ENCODE results near the gene SOS2.

The SOS2 gene

GRCh38 chr14:50231475-50232275, at the start of gene SOS2:
Gene SOS2, minus strand, starts transcription at chr14:50231578. Its CDS starts 295 bp downstream, at chr14:50231283.
- peak; percentile 86 for DNase-seq (ENCODE audit: low spot score)

GRCh38 chr14:50272498-50272897, 41.1 kb upstream of the SOS2 start:
- DNase-seq (ENCODE audit: low spot score) = no peak

- no peak for DNase-seq (ENCODE audit: low spot score)
Observed at GRCh38 chr14:50270932-50271331, 39.6 kb upstream of the SOS2 start.

GRCh38 chr14:50265029-50265428, 33.7 kb upstream of the SOS2 start:
- DNase-seq (ENCODE audit: low spot score) = no peak

- DNase-seq (ENCODE audit: low spot score) = no peak
Observed at GRCh38 chr14:50263321-50263720, 31.9 kb upstream of the SOS2 start.

- DNase-seq (ENCODE audit: low spot score) = no peak
Observed at GRCh38 chr14:50262865-50263264, 31.5 kb upstream of the SOS2 start.

GRCh38 chr14:50260511-50260910, 29.1 kb upstream of the SOS2 start:
- peak; percentile 43 for DNase-seq (ENCODE audit: low spot score)

- no peak for DNase-seq (ENCODE audit: low spot score)
Observed at GRCh38 chr14:50260072-50260471, 28.7 kb upstream of the SOS2 start.

- DNase-seq (ENCODE audit: low spot score) = no peak
Observed at GRCh38 chr14:50257732-50258131, 26.4 kb upstream of the SOS2 start.

GRCh38 chr14:50254248-50254647, 22.9 kb upstream of the SOS2 start:
- DNase-seq (ENCODE audit: low spot score) = no peak

GRCh38 chr14:50249136-50249775, 17.9 kb upstream of the SOS2 start:
- no peak for DNase-seq (ENCODE audit: low spot score)

GRCh38 chr14:50247245-50247644, 15.9 kb upstream of the SOS2 start:
- DNase-seq (ENCODE audit: low spot score) = no peak

- no peak for DNase-seq (ENCODE audit: low spot score)
Observed at GRCh38 chr14:50242566-50243310, 11.4 kb upstream of the SOS2 start.

- no peak for DNase-seq (ENCODE audit: low spot score)
Observed at GRCh38 chr14:50242096-50242495, 10.7 kb upstream of the SOS2 start.

- no peak for DNase-seq (ENCODE audit: low spot score)
Observed at GRCh38 chr14:50237427-50237826, 6.0 kb upstream of the SOS2 start.

- DNase-seq (ENCODE audit: low spot score) = no peak
Observed at GRCh38 chr14:50233951-50234250, 2.5 kb upstream of the SOS2 start.

GRCh38 chr14:50233166-50233950, 2.0 kb upstream of the SOS2 start:
- no peak for DNase-seq (ENCODE audit: low spot score)

- no peak for DNase-seq (ENCODE audit: low spot score)
Observed at GRCh38 chr14:50232276-50232642, 881 bp upstream of the SOS2 start.

GRCh38 chr14:50230701-50231474, 490 bp downstream of the SOS2 start:
- peak; percentile 40 for DNase-seq (ENCODE audit: low spot score)

GRCh38 chr14:50230401-50230700, 1.0 kb downstream of the SOS2 start:
- peak; percentile 59 for DNase-seq (ENCODE audit: low spot score)

- no peak for DNase-seq (ENCODE audit: low spot score)
Observed at GRCh38 chr14:50229681-50230080, 1.7 kb downstream of the SOS2 start.

GRCh38 chr14:50228313-50228712, 3.1 kb downstream of the SOS2 start:
- DNase-seq (ENCODE audit: low spot score) = no peak

Data from pons (tissue), 1 donor.